AG04449 (cell line): Measurements from ENCODE around the gene UCKL1.

ENCODE experiments used
- CTCF ChIA-PET: fragments of 350-600 bp; formaldehyde crosslinking; extraction: SDS; loops from one replicate; lab custom pipeline; 2021; ENCODE audit warnings: antibody characterized with exemption; lab: Yijun Ruan, JAX
- POLR2A ChIA-PET: fragments of 400-600, 350-600 bp; formaldehyde crosslinking; extraction: SDS; loops from one replicate; lab custom pipeline; 2020; ENCODE audit warnings: antibody characterized with exemption, inconsistent platforms; lab: Yijun Ruan, JAX
- DNase-seq: peaks from one replicate; pipeline ENCODE4 v3.0.0-alpha.2; 2010; ENCODE audit warnings: low read depth, low spot score
- H3K4me3 ChIP-seq: 2 replicates; pipeline ENCODE4 v1.5.1; 2011; ENCODE audit warnings: low read depth, mild to moderate bottlenecking, control low read depth, low read length
- TF ChIP-seq, protein P1 (sequence below): IDR thresholded peaks from one replicate; pipeline ENCODE4 v1.5.1; 2011; ENCODE audit warnings: mild to moderate bottlenecking, moderate library complexity, low read length, control low read depth, inconsistent platforms; ENCODE audit not compliant: insufficient read depth; ENCODE audit errors: missing control alignments

UCKL1 gene

GRCh38 chr20:63982937-63983336, 26.7 kb upstream of the UCKL1 start:
- POLR2A ChIA-PET: no interaction called here
- DNase-seq: no peak
- TF ChIP-seq, protein P1, sequence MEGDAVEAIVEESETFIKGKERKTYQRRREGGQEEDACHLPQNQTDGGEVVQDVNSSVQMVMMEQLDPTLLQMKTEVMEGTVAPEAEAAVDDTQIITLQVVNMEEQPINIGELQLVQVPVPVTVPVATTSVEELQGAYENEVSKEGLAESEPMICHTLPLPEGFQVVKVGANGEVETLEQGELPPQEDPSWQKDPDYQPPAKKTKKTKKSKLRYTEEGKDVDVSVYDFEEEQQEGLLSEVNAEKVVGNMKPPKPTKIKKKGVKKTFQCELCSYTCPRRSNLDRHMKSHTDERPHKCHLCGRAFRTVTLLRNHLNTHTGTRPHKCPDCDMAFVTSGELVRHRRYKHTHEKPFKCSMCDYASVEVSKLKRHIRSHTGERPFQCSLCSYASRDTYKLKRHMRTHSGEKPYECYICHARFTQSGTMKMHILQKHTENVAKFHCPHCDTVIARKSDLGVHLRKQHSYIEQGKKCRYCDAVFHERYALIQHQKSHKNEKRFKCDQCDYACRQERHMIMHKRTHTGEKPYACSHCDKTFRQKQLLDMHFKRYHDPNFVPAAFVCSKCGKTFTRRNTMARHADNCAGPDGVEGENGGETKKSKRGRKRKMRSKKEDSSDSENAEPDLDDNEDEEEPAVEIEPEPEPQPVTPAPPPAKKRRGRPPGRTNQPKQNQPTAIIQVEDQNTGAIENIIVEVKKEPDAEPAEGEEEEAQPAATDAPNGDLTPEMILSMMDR: no peak
- H3K4me3 ChIP-seq: no peak overlapping the region
- CTCF ChIA-PET: interaction anchor here (1.3 to 4.7 kb wide), 5 partner anchors 9 to 138 kb away, joined by 3 to 25 read pairs (median 3); partner anchors contain the start of gene TCEA2

- POLR2A ChIA-PET: interaction anchor here (0.7 to 1.0 kb wide), 4 partner anchors 13 to 322 kb away, joined by 3 to 6 read pairs (median 3); partner anchors contain the start of gene TPD52L2
- CTCF ChIA-PET: interaction anchor here (0.6 to 4.7 kb wide), 41 partner anchors 7 to 443 kb away, joined by 3 to 28 read pairs (median 4); partner anchors contain the start of genes PTK6, TCEA2, TPD52L2 and UCKL1
- H3K4me3 ChIP-seq: peak within 1 kb of the TSS; percentile 99
- TF ChIP-seq, protein P1: peak; percentile 97
- peak; percentile 44 for DNase-seq
Measured at GRCh38 chr20:63980806-63981728, 24.9 kb upstream of the UCKL1 start, which contains the start of gene PRPF6. Gene PRPF6 (plus strand): TSS chr20:63981132. CDS start chr20:63981246, 114 bp downstream.

DNA sequence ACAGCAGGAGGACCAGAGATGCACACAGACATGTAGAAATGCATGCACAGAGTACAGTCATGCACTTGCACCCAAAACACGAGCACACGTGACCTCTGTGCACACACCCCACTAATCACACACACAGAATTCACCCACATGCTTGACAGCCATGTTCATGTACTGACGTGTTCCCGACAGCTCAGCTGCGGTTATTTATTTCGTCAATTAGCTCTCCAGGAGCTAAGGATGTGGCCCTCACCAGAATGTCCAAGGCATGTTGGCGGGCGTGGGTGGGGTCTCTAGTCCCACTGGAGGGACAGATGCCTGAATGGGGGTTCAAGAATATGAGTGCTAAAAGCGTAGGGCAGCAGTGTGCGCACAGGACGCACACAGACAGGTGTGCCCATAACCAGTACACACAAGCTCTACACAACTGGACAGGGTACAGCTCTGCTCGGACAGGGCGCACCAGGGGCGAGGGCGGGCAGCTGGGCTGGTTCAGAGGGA, 24.1 kb upstream of the UCKL1 start:
- CTCF ChIA-PET: interaction anchor here (0.6 to 3.6 kb wide), 41 partner anchors 8 to 484 kb away, joined by 3 to 28 read pairs (median 4); partner anchors contain the start of genes PTK6, TCEA2, TPD52L2 and UCKL1
- peak overlapping the region; percentile 99 for H3K4me3 ChIP-seq
- POLR2A ChIA-PET: interaction anchor here (0.7 to 1.0 kb wide), 4 partner anchors 12 to 322 kb away, joined by 3 to 6 read pairs (median 3); partner anchors contain the start of gene TPD52L2
- no peak for DNase-seq
- TF ChIP-seq, protein P1: no peak

DNA sequence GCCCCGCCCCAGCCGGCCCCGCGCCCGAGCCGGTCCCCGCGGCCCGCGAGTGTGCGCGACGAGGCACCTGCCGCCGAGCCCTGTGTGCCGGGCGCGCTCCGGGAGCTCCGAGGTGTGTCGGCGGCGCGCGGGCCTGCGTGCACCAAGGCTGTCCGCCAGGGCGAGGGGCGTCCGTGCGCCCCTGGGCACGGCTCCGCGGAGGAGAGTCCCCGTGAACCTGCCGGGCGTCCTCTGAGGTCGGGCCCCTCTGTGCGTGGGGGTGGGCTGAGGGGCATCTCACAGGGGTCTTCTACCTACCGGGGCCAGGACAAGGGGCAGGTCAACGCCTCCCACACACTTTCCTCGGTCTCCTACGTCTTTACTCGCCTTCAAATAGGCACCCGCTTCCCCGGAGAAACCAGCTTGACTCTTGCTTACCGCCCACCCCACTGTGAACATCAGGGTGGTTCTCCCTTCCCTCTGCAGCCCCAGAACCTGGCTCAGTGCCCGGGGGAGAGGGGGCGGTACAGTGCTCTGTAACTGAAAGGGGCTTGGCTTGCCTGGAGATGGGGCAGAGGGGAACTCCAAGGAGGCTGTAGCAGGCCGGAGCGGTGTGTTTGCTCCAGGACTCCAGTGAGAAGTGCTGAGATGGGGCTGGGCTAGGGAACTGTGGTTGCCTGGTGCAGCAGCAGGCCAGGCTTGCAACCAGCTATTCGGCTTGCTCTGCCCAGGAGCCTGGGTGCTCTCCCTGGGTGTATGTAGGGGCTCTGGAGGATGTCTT, 23.5 kb upstream of the UCKL1 start, which contains the start of gene SAMD10:
TSS of gene SAMD10 (minus strand) at position 86 of the 760 bp plus-strand sequence. CDS start 175 bp downstream, outside the sequence.
- TF ChIP-seq, protein P1: peak; percentile 8
- DNase-seq: no peak
- POLR2A ChIA-PET: no interaction called here
- CTCF ChIA-PET: interaction anchor here (0.6 to 3.6 kb wide), 31 partner anchors 8 to 483 kb away, joined by 3 to 28 read pairs (median 4); partner anchors contain the start of genes PTK6 and TCEA2
- H3K4me3 ChIP-seq: peak within 1 kb of the TSS; percentile 53

DNA sequence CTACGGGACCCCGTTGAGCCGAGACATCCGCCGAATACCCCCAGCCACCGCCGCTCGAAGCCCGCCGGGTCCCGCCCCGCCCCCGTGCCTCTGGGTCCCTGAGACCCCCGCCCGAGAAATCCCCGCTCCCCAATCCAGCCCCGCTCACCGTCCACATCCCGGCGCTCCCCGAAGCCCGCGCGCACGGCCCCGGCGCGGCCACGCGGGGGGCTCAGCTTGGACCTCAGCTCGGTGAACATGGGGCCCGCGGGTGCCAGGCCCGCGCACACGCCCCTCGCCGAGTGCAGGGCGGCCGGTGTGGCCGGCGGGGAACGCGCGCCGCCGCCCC, 23.0 kb upstream of the UCKL1 start:
- TF ChIP-seq, protein P1: no peak
- DNase-seq: no peak
- ChIA-PET CTCF (interaction anchor here (0.9 to 3.6 kb wide), 12 partner anchors 12 to 482 kb away, joined by 3 to 28 read pairs (median 7); partner anchors contain the start of gene PTK6), POLR2A (no interaction called here)
- H3K4me3 ChIP-seq: peak overlapping the region; percentile 53
